Activated T-helper 2 cell treated with anti-CD3 and anti-CD28 coated beads, Interferon-gamma antibody, Interleukin-2, Interleukin-4, amounts not matched to agents 10 μg/mL and 5 μg/mL and 100 μg/mL, durations not matched to agents 14 hours and 24 hours and 36 hours (primary cell): ENCODE results near the gene ZSCAN12. TPM values are rescaled to one million over a fixed set of nuclear protein-coding genes. Genes with fewer than 3 reads are reported as not detected.

Experiments used
- total RNA-seq: library from RNA; stranded (reverse); gene quantifications from 2 replicates; pipeline ENCODE4 v1.2.3, GENCODE V29; 2022

The ZSCAN12 gene
- total RNA-seq, 1 donor from 2014 or later: 5.3 TPM

Other genes with a start within 250 kb of the ZSCAN12 start
- gene ZSCAN9, start 174.5 kb downstream of the ZSCAN12 start, total RNA-seq: 9.7 and 10.8 TPM in 2 replicates
- 4.6 and 5.0 TPM in 2 replicates for gene ZKSCAN4, start 147.5 kb downstream of the ZSCAN12 start, total RNA-seq
- gene NKAPL, start 140.4 kb downstream of the ZSCAN12 start, total RNA-seq: not detected in 2 replicates
- 6.1 and 7.7 TPM in 2 replicates for gene ZSCAN26, start 132.6 kb downstream of the ZSCAN12 start, total RNA-seq
- 3.4 and 3.8 TPM in 2 replicates for gene PGBD1, start 118.2 kb downstream of the ZSCAN12 start, total RNA-seq
- 1.5 and 1.9 TPM in 2 replicates for gene ZSCAN31, start 63.6 kb downstream of the ZSCAN12 start, total RNA-seq
- gene ZKSCAN3, start 49.8 kb downstream of the ZSCAN12 start, total RNA-seq: 3.5 TPM in 2 replicates
- 0.48 and 0.50 TPM in 2 replicates for gene ZSCAN23, start 43.7 kb upstream of the ZSCAN12 start, total RNA-seq
- not detected in 2 replicates for gene GPX6, start 116.0 kb upstream of the ZSCAN12 start, total RNA-seq
- not detected in 2 replicates for gene GPX5, start 126.1 kb upstream of the ZSCAN12 start, total RNA-seq